ENCODE measurements around the gene HS3ST6. TPM values are rescaled to one million over a fixed set of nuclear protein-coding genes. Genes with fewer than 3 reads are reported as not detected.
"Not testable (repeated sequence)": the region's sequence is repeated elsewhere in the genome, so short reads cannot be mapped to it uniquely, and the experiment has no call there.

The HS3ST6 gene
- not detected in 2 replicates for total RNA-seq (2014; rRNA removed; shearing (Covaris generic))

- Histone ChIP-seq H3K4me1 (replicated peaks) (peaks cover 5% of the 10 kb centered on the region), H3K36me3 (no peaks in the 10 kb centered on the region), H3K4me3 (no peak within 1 kb of the TSS), H3K9me3 (replicated peaks) (no peaks in the 10 kb centered on the region), H3K27ac (no peak within 1 kb of the TSS), H3K27me3 (replicated peaks) (peaks cover 83% of the 10 kb centered on the region)
- no peak for DNase-seq (ENCODE audit: low read depth in 1 of 2, low spot score in 2 of 2)
Observed at GRCh38 chr16:1918351-1919326, at the start of gene HS3ST6. Gene HS3ST6, minus strand, starts transcription at chr16:1918415. Its CDS starts 92 bp downstream, at chr16:1918323.

GRCh38 chr16:1966460-1966859, 48.2 kb upstream of the HS3ST6 start, which contains the start of gene RNF151:
Gene RNF151, plus strand, starts transcription at chr16:1966856. Its CDS starts 26 bp downstream, at chr16:1966882.
- Histone ChIP-seq H3K27ac (no peak within 1 kb of the TSS), H3K4me1 (replicated peaks) (peaks cover 30% of the 10 kb centered on the region), H3K27me3 (replicated peaks) (no peaks in the 10 kb centered on the region)

GRCh38 chr16:1965396-1966001, 47.3 kb upstream of the HS3ST6 start:
- DNase-seq (ENCODE audit: low read depth in 1 of 2, low spot score in 2 of 2): no peak
- Histone ChIP-seq H3K4me3 (peak overlapping the region; percentile 88), H3K9me3 (replicated peaks) (no peaks in the 10 kb centered on the region), H3K4me1 (replicated peaks) (peaks cover 30% of the 10 kb centered on the region), H3K27ac (peak overlapping the region; percentile 85), H3K27me3 (replicated peaks) (no peaks in the 10 kb centered on the region), H3K36me3 (peaks cover 62% of the 10 kb centered on the region)

More at GRCh38 chr16:1966460-1966859, 48.2 kb upstream of the HS3ST6 start, which contains the start of gene RNF151:
- Histone ChIP-seq H3K9me3 (replicated peaks) (no peaks in the 10 kb centered on the region), H3K4me3 (peak within 1 kb of the TSS; percentile 88), H3K36me3 (peaks cover 53% of the 10 kb centered on the region)
- no peak for DNase-seq (ENCODE audit: low read depth in 1 of 2, low spot score in 2 of 2)

GRCh38 chr16:1964506-1965395, 46.5 kb upstream of the HS3ST6 start, which contains the start of gene RPS2:
Gene RPS2, minus strand, starts transcription at chr16:1964826. Its CDS starts 201 bp downstream, at chr16:1964625.
- no peaks in the 10 kb centered on the region for H3K9me3 ChIP-seq (replicated peaks)
- peak; percentile 94 to 99 for DNase-seq (ENCODE audit: low read depth in 1 of 2, low spot score in 2 of 2)
- peak within 1 kb of the TSS; percentile 88 for H3K4me3 ChIP-seq
- peaks cover 33% of the 10 kb centered on the region for H3K4me1 ChIP-seq (replicated peaks)
- H3K27me3 ChIP-seq (replicated peaks): no peaks in the 10 kb centered on the region
- peak within 1 kb of the TSS; percentile 85 for H3K27ac ChIP-seq
- peaks cover 65% of the 10 kb centered on the region for H3K36me3 ChIP-seq

- Histone ChIP-seq H3K27me3 (replicated peaks) (no peaks in the 10 kb centered on the region), H3K4me3 (peak overlapping the region; percentile 88), H3K36me3 (peaks cover 69% of the 10 kb centered on the region), H3K4me1 (replicated peaks) (peaks cover 36% of the 10 kb centered on the region), H3K27ac (peak overlapping the region; percentile 85), H3K9me3 (replicated peaks) (no peaks in the 10 kb centered on the region)
- DNase-seq (ENCODE audit: low read depth in 1 of 2, low spot score in 2 of 2): peak in 1 of 2 experiments; percentile 40
Observed at GRCh38 chr16:1963806-1964505, 45.7 kb upstream of the HS3ST6 start.

- peaks cover 69% of the 10 kb centered on the region for H3K36me3 ChIP-seq
- H3K27me3 ChIP-seq (replicated peaks); H3K27ac ChIP-seq; DNase-seq (ENCODE audit: low read depth in 1 of 2, low spot score in 2 of 2); H3K9me3 ChIP-seq (replicated peaks): not testable (repeated sequence)
- H3K4me1 ChIP-seq (replicated peaks): peaks cover 39% of the 10 kb centered on the region
- peak overlapping the region; percentile 88; the same call in 1 of the 2 replicates for H3K4me3 ChIP-seq
Observed at GRCh38 chr16:1962161-1963153, 44.2 kb upstream of the HS3ST6 start.

GRCh38 chr16:1961651-1962067, 43.4 kb upstream of the HS3ST6 start:
- Histone ChIP-seq H3K36me3 (peaks cover 64% of the 10 kb centered on the region), H3K4me3 (no peak overlapping the region), H3K4me1 (replicated peaks) (peaks cover 39% of the 10 kb centered on the region), H3K9me3 (replicated peaks) (no peaks in the 10 kb centered on the region), H3K27ac (no peak overlapping the region), H3K27me3 (replicated peaks) (no peaks in the 10 kb centered on the region)
- no peak for DNase-seq (ENCODE audit: low read depth in 1 of 2, low spot score in 2 of 2)

GRCh38 chr16:1960665-1961630, 42.7 kb upstream of the HS3ST6 start:
- Histone ChIP-seq H3K4me3 (peak overlapping the region; percentile 67), H3K27ac (no peak overlapping the region), H3K36me3 (peaks cover 57% of the 10 kb centered on the region), H3K27me3 (replicated peaks) (no peaks in the 10 kb centered on the region), H3K9me3 (replicated peaks) (no peaks in the 10 kb centered on the region), H3K4me1 (replicated peaks) (peaks cover 38% of the 10 kb centered on the region)
- DNase-seq (ENCODE audit: low read depth in 1 of 2, low spot score in 2 of 2): peak in 1 of 2 experiments; percentile 36

- H3K36me3 ChIP-seq: peaks cover 46% of the 10 kb centered on the region
- H3K4me3 ChIP-seq: peak within 1 kb of the TSS; percentile 67
- H3K27me3 ChIP-seq (replicated peaks): no peaks in the 10 kb centered on the region
- H3K27ac ChIP-seq: peak within 1 kb of the TSS; percentile 1; the same call in 1 of the 2 replicates
- H3K4me1 ChIP-seq (replicated peaks): peaks cover 32% of the 10 kb centered on the region
- H3K9me3 ChIP-seq (replicated peaks): no peaks in the 10 kb centered on the region
- peak; percentile 85 to 94 for DNase-seq (ENCODE audit: low read depth in 1 of 2, low spot score in 2 of 2)
Observed at GRCh38 chr16:1959269-1960039, 41.2 kb upstream of the HS3ST6 start, which contains the start of gene NDUFB10. Gene NDUFB10, plus strand, starts transcription at chr16:1959538. Its CDS starts 87 bp downstream, at chr16:1959625.

- H3K4me1 ChIP-seq (replicated peaks): peaks cover 32% of the 10 kb centered on the region
- no peaks in the 10 kb centered on the region for H3K9me3 ChIP-seq (replicated peaks)
- H3K4me3 ChIP-seq: peak overlapping the region; percentile 67
- no peak overlapping the region for H3K27ac ChIP-seq
- peaks cover 39% of the 10 kb centered on the region for H3K36me3 ChIP-seq
- no peak for DNase-seq (ENCODE audit: low read depth in 1 of 2, low spot score in 2 of 2)
- no peaks in the 10 kb centered on the region for H3K27me3 ChIP-seq (replicated peaks)
Observed at GRCh38 chr16:1958715-1959268, 40.6 kb upstream of the HS3ST6 start.

Measured in SJSA1 (cell line).